GM21786 (cell line): ENCODE data around the gene MYEOV.

Experiments used
- ATAC-seq: cut with Tn5 transposase; IDR thresholded peaks from one replicate; pipeline ENCODE4 v1.9.1; 2021; ENCODE audit not compliant: unreplicated experiment

Gene MYEOV

DNA sequence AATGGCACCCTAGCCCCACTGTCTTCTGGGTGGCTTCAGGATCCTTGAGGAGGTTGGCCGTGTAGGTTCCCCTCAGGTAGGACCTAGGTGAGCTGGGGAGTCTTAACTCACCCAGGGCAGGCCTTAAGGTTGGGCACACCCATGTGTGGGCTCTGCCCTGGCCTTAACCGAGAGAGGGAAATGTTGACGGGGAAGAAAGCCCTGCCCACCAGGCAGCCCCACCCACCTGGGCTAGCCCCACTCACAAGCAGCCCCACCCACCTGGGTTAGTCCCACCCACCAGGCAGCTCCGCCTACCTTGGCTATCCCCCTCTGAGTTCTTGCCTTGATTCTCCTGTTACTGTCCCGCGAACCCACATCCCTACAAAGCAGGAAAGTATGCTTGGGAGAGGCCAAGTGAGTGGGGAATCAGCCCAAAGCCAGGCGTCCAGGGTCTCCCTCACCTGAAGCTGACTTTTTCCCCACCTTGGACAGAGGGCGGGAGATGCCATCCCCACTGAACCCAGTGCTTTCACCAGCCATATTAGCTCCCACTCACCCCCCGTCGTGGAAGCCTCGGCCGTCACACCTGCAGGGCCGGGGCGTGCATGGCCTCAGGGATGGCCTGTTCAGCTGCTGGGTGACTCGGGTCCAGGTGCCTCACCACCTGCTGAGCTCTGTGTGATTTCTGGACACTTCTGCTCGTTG lies at the start of gene MYEOV:
TSS of gene MYEOV (plus strand) at position 337 of the 687 bp plus-strand sequence. CDS start 1,200 bp downstream, outside the sequence.
- no peak for ATAC-seq

DNA sequence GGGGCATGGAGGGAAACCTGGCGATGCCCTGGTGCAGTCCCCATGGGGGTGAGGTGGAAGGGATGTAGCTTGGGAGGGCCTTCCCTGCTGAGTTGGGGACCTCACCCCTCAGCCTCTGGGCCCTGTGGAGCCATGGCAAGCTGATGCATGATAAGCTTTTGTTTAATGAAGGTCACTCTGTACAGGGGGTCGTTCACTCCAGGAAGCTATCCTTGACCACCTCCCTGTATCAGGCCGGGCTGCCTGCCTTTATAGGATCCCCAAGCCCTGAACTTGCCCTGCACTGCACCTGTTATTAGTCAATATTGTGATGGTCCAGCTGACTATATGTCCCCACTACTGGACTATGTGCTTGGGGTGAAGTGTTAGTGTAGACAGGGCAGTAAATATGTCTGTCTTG lies 49.7 kb upstream of the MYEOV start:
- no peak for ATAC-seq

DNA sequence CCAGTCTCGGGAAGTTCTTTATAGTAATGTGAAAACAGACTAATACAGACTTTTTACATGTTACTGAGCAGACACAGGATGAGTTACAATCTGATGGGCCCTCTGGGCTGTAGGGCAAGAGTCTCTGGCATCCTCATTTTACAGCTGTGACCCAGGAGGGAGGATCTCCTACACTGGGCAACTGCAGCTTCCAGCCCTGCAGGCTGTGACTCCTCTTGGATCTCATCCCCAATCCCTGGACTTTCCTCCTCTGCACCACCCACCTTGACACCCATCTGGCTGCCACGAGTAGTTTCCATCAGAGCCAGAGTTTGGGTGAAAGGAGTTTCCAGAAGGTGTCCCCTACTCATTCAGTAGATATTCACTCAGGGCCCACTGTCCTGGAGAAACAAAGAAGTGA lies 48.9 kb upstream of the MYEOV start:
- ATAC-seq: no peak

DNA sequence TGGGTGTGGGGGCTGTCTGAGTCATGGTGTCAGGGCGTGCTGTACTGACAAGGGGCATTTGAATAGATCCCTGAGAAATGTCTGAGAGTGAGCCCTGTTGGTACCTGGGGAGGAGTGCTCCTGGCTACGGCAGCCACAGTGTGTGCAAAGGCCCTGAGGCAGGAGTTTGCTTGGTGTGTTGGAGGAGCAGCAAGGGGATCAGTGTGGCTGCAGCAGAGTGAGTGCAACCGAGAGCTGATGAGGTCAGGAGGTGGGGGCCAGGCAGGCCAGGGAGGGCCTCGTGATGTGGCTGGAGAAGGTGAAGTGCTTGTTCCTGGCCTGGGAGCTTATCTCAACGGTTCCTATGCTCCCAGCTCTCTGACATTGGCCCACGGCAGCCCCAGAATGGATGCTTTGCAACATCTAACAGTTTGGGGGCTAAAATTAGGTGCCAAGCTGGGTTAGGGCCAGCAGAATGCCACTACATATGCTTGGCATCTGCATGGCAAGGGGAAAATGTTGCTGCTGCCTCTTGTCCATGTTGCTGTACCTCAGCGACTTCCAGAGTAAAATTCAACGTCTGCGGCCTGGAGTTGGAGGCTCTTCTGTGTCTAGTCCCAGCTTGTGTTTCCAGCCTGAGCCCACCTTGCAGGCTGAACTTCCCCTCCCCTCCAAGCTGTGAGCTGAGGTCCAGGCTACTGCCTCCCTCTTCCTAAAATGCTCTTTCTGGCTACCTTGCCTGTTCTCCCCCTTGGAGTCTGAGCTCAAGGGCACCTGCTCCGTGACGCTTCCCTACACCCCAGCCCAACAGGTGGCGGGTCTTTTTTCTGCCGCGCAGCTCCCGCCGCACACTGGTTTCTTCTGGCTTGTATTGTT lies 48.2 kb upstream of the MYEOV start:
- ATAC-seq: no peak

DNA sequence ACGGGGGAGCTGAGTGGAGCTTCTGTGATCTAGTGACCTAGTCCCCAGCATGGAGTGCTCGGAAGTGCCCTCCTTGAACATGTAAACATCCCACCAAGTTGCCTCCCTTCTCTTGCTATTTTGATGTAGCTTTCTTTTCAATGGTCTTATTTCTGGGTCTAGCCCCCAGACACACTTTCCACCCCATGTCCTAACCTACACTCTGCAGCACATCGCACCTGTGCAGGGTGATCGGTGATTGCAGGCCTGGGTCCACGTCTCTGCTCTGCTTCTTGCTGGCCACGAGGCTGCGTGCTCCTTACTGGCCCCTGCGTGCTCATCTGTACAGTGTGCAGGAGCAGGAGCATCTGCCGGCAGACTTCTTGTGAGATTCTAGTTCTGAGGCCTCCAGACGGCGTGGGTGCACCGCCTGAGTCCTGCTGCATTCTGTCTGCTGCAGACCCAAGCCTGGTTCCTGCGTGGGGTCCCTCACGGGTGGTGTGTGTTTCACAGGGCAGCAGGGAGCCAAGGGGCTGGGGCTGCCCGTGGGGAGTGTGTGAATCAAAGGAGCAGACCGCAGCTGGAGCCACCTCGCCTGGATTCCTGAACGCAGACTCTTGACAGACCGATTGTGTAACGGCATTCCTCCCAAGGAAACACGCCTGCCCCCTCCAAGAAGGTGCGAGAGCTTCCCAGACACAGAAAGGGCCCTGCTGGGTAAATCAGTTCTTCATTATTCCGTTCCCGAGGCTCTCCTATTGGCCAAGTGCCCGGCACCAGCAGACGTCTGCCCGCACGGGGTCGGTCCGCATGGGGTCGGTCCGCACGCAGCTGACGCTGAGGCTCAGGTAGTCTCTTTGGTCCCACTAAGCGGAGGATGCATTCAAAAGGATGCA lies 44.4 kb upstream of the MYEOV start:
- no peak for ATAC-seq

DNA sequence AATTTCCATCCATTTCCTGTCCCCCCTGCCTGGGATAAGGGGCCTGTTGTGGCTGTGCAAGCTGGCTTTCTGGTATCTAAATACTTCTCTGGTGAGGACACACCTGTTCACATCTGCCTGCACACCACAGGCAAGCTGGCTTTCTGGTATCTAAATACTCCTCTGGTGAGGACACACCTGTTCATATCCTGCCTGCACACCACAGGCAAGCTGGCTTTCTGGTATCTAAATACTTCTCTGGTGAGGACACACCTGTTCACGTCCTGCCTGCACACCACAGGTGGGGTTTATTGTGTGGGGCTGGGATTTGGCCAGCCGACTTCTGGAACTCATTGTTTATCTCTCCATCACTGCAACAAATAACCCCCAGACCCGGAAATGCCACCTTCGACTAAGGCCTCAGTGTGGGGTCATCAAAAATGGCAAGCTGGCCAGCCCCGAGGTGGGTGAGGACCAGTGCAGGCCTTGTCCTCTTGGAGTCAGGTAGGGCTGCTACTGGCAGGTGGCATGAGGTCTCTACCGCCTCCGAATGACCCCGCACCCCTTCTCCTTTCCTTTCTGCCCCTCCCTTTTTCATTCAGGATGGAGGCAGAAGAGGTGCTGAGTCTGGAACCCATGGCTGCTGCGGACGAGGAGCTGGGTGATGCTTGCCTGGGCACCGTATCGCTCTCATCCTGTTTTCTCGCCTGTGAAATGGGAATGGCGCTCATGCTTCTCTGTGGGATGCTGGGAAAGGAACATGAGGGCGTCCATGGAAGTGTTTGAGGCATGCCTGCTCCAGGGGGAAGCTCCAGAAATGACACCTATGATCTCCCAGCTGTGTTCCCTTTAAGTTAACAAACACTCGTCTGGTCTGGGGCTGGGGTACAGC lies 43.5 kb upstream of the MYEOV start:
- no peak for ATAC-seq

DNA sequence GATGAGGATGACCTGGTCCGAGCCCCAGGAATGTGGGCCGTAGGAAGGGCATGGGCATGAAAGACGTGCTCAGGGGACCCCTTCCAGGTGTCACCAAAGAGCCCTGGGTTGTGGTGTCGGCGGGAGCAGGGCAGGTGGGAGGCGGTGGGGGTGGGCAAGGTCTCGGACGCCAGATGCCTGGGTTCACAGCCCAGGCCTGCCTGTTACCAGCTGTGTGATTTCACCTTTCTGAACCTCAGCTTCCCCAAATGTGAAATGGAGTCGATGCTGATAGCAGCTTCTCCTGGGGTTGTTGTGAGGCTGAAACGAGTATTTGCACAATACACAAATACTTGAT lies 42.9 kb upstream of the MYEOV start:
- no peak for ATAC-seq

DNA sequence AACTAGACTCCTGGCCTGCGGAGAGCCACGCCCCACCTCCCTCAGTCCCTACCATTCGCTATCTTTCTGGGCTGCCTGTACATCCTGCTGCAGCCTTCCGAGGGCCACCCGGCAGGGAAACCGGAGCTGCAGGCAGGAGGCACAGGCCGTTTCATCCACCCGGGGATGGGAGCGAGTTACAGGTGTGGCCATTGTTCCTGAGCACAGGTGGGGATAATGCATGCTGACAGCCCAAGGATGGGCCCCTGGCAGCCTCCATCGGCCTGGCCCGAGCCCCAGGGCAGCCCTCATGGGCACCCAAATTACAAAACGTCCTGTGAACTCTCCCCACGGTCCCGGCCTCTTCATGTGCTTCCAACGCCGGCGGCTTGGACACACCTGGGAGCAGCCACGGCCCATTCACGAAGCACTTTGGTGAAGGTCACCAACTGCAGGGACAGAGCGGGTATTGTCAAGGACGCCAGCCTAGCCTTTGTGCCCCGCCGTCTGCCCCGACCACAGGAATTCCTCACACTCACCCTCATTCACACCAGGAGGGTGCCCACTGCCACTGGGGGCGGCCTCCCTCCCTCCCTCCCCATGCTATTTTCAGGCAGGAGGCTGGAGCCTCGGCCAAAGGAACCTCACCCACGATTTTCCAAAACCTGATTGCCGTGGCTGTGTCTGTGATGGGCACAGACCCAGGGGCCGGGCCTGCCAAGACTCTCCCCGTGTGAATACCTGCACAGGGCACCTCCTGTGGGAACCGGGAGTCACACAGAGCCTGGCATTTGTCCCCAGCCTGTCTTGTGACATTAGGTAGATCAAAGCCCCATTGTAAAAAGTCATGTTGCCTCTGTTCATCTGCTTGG lies 42.1 kb upstream of the MYEOV start:
- ATAC-seq: no peak

DNA sequence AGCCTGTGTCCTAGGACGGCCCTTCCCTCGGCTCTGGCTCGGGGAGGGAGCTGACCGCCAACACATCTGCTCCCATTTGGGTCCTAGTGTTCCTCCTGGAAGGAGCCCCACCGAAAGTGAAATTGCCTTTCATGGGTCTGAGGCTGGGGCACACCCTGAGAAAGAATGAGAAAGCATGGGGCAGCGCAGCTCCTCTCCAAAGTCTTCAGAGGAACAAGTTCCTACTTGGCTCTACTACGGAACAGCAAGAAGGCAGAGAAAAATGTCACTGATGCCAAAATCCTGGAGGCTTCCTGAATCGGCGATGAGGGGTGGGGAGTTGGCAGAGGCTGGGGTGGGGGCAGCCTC lies 41.5 kb upstream of the MYEOV start:
- ATAC-seq: no peak

DNA sequence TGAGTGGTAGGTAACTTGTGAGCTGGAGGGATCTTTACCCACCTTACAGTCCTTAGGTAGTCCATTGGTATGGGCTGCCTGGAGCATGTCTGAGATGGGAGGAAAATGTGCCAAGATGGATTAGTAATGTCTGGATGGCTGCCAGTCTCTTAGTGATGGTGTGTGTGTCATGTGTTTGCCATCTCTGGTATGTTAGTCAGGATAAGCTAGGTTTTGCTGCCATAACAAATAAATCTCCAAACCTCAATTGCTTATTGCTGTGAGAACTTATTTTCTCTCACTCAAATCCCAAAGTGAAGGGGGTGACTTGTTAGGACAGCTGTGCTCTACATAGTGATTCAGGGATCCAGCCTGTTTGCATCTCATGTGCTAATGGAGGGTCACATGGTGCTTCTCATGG lies 40.9 kb upstream of the MYEOV start:
- no peak for ATAC-seq

DNA sequence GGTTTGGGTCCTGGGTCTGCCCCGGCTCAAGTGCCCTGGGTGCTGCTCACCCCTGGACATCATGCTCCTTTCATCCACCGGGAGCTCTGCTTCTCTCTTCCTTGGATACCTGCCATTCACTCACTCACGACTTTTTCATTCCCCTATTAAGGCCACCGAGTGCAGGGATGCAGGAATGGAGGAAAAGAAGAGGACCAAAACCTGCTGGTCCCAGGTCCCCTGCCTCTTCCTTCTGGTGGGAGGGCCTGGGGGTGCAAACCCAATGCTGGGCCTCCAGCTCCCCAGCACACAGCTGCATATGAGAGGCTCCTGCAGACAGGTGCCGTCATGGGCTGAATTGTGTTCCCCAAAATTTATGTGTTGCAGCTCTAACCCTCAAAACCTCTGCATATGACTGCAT lies 36.8 kb upstream of the MYEOV start:
- ATAC-seq: no peak

DNA sequence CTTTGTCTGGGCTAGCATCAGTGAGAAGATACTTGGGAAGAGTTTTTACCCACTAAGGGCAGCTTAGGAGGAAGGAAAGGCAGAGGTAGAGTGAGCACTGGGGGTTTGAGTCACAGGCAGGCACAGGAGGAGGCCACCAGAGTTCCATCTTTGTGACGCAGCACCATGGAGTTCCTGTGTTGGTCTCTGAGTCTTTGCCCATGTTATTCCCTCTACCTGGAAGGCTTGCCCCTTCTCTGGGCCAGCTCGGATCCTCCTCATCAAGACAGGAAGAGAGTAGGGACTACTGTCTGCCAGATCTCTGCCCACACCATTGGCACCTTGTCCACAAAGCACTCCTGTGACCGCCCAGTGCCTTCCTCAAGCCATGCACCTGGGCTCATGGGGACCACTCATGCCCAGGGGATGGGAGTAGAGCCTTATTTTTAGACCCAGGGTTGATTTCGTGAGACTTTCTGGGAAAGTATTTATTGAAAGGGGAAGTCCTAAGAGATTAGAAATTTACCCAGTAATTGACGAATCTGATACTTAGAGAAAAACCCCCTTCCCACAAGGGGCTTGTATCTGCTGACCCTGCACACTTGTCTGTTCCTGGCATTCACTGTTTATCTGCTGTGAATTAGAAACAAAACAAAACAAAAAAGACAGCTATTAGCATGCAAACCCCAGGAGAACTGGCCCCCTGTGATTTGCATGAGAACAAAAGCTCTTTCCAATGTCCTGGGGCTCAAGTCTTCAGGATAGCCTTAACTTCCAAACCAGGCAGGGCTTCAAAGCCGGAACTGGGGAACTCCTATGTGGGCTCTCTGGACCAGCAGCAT lies 35.9 kb upstream of the MYEOV start:
- ATAC-seq: peak; percentile 43

DNA sequence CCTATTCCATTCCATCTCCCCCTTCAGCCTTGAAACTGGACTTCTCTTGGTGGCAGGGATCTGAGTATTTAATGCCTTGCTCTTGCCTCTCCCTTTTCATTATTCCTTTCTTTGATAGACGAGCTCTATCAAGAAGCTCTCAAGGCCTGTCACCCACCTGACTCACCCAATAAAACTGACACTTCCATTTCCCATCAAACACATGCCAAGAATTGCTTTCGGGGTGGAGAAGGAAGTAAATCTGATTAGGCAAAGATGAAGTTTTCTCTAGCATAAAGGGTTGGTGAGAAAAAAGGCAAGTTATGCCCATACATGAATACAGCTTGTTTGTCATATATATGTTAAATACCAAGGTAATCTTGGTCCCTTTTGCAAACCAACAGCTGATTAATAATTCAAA lies 34.9 kb upstream of the MYEOV start:
- ATAC-seq: no peak

DNA sequence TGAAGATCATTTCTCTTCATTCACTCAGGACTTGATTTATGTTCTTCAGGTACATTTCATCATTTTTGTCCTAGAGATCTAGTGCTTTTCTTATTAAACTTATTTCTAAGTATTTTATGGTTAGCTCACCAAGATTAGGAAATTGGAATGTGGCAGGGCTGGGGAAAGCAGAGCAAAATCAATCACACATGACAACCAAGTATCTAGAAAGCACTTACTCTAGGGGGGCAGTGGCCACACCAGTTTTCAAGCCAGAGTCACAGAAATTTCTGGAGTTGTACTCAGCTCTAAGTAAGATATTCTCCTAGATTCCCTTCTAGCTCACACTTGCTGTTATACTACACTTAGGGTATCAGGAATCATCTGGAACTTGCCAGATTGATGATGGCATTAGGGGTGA lies 33.3 kb upstream of the MYEOV start:
- ATAC-seq: no peak

DNA sequence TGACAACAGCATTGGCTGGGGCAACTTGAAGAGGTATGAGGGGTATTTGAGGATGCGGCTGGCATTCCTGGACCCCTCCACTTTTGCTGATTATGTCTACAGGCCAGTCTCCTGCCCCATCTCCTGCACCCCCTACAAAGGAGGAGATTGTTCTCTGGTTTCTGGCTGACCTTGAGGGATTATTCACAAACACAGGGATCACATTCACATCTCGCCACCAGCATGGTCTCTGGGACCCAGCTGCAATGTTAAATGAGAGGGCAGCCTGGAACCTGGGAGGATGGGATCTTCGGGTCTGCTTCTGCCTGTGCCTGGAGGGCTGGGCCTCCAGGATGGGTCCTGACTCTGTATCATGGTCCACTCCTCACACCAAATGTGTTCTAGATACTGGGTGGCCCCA lies 32.8 kb upstream of the MYEOV start:
- ATAC-seq: no peak

DNA sequence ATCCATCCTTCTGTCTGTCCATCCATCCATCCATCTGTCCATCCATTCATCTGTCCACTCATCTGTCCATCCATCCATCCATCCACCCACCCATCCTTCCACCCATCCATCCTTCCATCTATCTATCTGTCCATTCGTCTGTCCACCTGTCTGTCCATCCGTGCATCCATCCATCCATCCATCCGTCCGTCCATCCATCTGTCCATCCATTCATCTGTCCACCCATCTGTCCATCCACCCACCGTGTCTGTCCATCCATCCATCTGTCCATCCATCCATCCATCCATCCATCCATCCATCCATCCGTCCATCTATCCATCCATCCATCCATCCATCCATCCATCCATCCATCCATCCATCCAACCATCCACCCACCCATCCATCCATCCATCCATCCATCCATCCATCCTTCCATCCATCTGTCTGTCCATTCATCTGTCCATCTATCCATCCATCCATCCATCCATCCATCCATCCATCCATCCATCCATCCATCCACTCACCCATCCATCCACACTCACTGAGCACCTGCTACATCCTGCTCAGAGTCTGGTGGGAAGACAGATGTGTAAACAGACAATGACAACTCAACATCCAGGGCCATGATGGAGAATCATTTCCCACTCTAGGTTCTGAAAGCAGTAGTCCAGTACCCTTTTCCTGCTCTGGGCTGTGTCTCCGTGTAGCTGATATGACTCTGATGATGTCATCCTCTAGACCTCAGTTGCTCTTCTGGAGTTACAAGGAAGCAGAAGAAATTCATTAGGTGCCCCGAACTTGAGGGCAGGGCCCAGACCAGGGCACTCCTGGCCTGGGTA lies 30.8 kb upstream of the MYEOV start:
- ATAC-seq: no peak

DNA sequence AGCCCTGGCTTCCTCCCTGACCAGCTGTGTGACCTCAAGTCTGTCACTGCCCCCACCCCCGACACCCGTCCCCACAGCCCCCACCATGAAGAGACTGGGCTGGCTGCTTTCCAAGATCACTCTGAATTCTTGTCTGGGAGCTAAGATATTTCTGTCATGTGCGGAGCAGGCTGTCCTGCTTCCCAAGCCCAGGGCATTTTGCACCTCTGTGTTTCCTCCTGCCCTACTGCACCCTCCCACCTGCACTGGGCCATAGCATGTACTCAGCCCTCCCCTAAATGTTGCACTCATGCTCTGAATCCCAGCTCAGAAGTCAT lies 30.3 kb upstream of the MYEOV start:
- ATAC-seq: no peak

DNA sequence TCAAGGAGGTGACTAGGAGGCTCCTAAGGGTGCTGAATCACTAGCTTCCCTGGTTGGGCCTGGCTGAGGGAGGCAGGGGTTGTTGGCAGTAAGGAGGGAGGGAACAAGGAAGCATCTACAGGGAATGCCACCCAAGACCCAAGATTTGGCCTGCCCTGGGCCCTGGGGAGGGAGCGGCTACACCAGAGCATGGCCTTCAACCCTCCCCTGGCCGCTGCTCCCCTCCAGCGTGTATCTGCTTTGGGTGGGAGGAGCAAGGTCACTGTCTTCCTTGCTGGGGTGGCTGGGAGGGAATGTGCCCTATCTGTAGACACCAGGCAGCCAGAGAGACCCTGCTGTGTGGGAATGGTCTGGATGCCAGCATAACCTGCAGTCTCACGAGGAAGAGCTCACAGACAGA lies 29.5 kb upstream of the MYEOV start:
- ATAC-seq: no peak
